SK-N-SH (cell line): Measurements from ENCODE around the gene ATXN2. TPM values are rescaled to one million over a fixed set of nuclear protein-coding genes. Genes with fewer than 3 reads are reported as not detected.
A peak's percentile ranks its signal among the peaks of the same experiment; 100 is the strongest.

Source experiments
- CTCF ChIA-PET: fragments of 300-600, 350-600 bp; formaldehyde crosslinking; extraction: SDS; loops from one replicate; lab custom pipeline; 2021; lab: Yijun Ruan, JAX
- POLR2A ChIA-PET: fragments of 350-600 bp; sonication (Branson Sonifier 250); formaldehyde crosslinking; extraction: SDS; loops from one replicate; lab custom pipeline; 2020; ENCODE audit warnings: antibody characterized with exemption, inconsistent platforms; lab: Yijun Ruan, JAX
- DNase-seq: peaks from one replicate; pipeline ENCODE4 v3.0.0; 2012
- H2AFZ ChIP-seq: fragments of 200-600 bp; sonication (generic); 2 replicates; pipeline ENCODE4 v1.8.1; 2016; ENCODE audit warnings: antibody characterized with exemption, mild to moderate bottlenecking, low read depth
- H3F3A ChIP-seq: fragments of 200-600 bp; sonication (generic); replicated peaks from 2 replicates; pipeline ENCODE3; 2016; ENCODE audit warnings: antibody characterized with exemption, mild to moderate bottlenecking; ENCODE audit not compliant: insufficient read depth
- H3K27ac ChIP-seq, 2 experiments: fragments of 200-500 bp in 1 of 2; fragments of 200-600 bp in 1 of 2; sonication (Bioruptor generic) in 1 of 2; sonication (generic), shearing (Covaris generic) in 1 of 2; 2 replicates each; pipeline versions ENCODE4 v1.5.1 to v1.6.1; 2014 to 2016; ENCODE audit warnings: low read depth in 2 of 2, inconsistent platforms in 1 of 2, low read length in 1 of 2, mild to moderate bottlenecking in 1 of 2, mixed read lengths in 1 of 2
- H3K27me3 ChIP-seq: fragments of 200-600 bp; sonication (generic), shearing (Covaris generic); 2 replicates; pipeline ENCODE4 v1.6.1; 2016; ENCODE audit warnings: mixed run types; ENCODE audit not compliant: insufficient read depth
- H3K36me3 ChIP-seq, 2 experiments: fragments of 200-500 bp in 1 of 2; fragments of 200-600 bp in 1 of 2; sonication (Bioruptor generic) in 1 of 2; sonication (generic) in 1 of 2; replicated peaks in 1 of 2; 2 replicates each; pipeline versions ENCODE3 to v1.5.1; 2014 to 2016; ENCODE audit warnings: low read length in 1 of 2, mild to moderate bottlenecking in 1 of 2; ENCODE audit not compliant: insufficient read depth in 2 of 2, control insufficient read depth in 1 of 2
- H3K4me1 ChIP-seq, 2 experiments: fragments of 200-500 bp in 1 of 2; fragments of 200-600 bp in 1 of 2; sonication (Bioruptor generic) in 1 of 2; sonication (generic), shearing (Covaris generic) in 1 of 2; 2 replicates each; pipeline versions ENCODE4 v1.5.1 to v1.6.1; 2014 to 2016; ENCODE audit warnings: low read depth in 1 of 2, low read length in 1 of 2, mixed run types in 1 of 2; ENCODE audit not compliant: insufficient read depth in 2 of 2, control insufficient read depth in 1 of 2
- H3K4me2 ChIP-seq: fragments of 200-600 bp; sonication (generic), shearing (Covaris generic); 2 replicates; pipeline ENCODE4 v1.6.1; 2017; ENCODE audit warnings: mixed run types
- H3K4me3 ChIP-seq, 2 experiments: fragments of 200-500 bp in 1 of 2; fragments of 200-600 bp in 1 of 2; sonication (Bioruptor generic) in 1 of 2; sonication (generic), shearing (Covaris generic) in 1 of 2; 2 replicates each; pipeline versions ENCODE4 v1.5.1 to v1.8.1; 2014 to 2016; ENCODE audit warnings: low read depth in 2 of 2, inconsistent platforms in 1 of 2, low read length in 1 of 2, mild to moderate bottlenecking in 1 of 2, mixed read lengths in 1 of 2, moderate library complexity in 1 of 2
- H3K79me2 ChIP-seq: fragments of 200-600 bp; sonication (generic); 2 replicates; pipeline ENCODE4 v1.8.1; 2017; ENCODE audit warnings: mild to moderate bottlenecking; ENCODE audit not compliant: insufficient read depth
- H3K9ac ChIP-seq: fragments of 200-600 bp; sonication (generic); 2 replicates; pipeline ENCODE4 v1.6.1; 2017; ENCODE audit warnings: mixed run types
- H3K9me2 ChIP-seq: fragments of 200-600 bp; sonication (generic); 2 replicates; pipeline ENCODE4 v1.6.1; 2017; ENCODE audit warnings: mixed run types
- H3K9me3 ChIP-seq: fragments of 200-600 bp; sonication (generic); 2 replicates; pipeline ENCODE4 v1.6.1; 2017; ENCODE audit warnings: mixed run types, mild to moderate bottlenecking, moderate library complexity
- H4K20me1 ChIP-seq: fragments of 200-600 bp; sonication (generic); 2 replicates; pipeline ENCODE4 v1.6.1; 2017; ENCODE audit warnings: mild to moderate bottlenecking, mixed run types; ENCODE audit not compliant: insufficient read depth
- ELF1 ChIP-seq: IDR thresholded peaks from 2 replicates; pipeline ENCODE4 v1.4.0; 2012
- EP300 ChIP-seq, 2 experiments: IDR thresholded peaks; 2 replicates each; pipeline versions ENCODE4 v1.4.0 to v1.6.1; 2012; ENCODE audit warnings: borderline replicate concordance in 1 of 2, low read depth in 1 of 2, low read length in 1 of 2
- FOXJ3 ChIP-seq: sonication (generic); formaldehyde crosslinking; IDR thresholded peaks from 2 replicates; pipeline ENCODE4 v1.5.1; 2020; ENCODE audit warnings: mild to moderate bottlenecking, missing genetic modification reagents
- FOXM1 ChIP-seq: IDR thresholded peaks from 2 replicates; pipeline ENCODE4 v1.4.0; 2012; ENCODE audit warnings: low read depth, mild to moderate bottlenecking
- MEF2A ChIP-seq: IDR thresholded peaks from 2 replicates; pipeline ENCODE4 v1.4.0; 2012; ENCODE audit warnings: low read depth, borderline replicate concordance
- MXI1 ChIP-seq: IDR thresholded peaks from 2 replicates; pipeline ENCODE4 v1.6.1; 2012; ENCODE audit warnings: mild to moderate bottlenecking, low read depth, low read length, improper control_type of control experiment
- NFIC ChIP-seq: IDR thresholded peaks from 2 replicates; pipeline ENCODE4 v1.4.0; 2012; ENCODE audit warnings: borderline replicate concordance
- POLR2AphosphoS5 ChIP-seq: IDR thresholded peaks from 2 replicates; pipeline ENCODE4 v1.6.1; 2012; ENCODE audit warnings: low read depth, low read length
- RAD21 ChIP-seq: IDR thresholded peaks from 2 replicates; pipeline ENCODE4 v1.6.1; 2012; ENCODE audit warnings: mild to moderate bottlenecking, low read length
- RFX5 ChIP-seq: IDR thresholded peaks from 2 replicates; pipeline ENCODE4 v1.6.1; 2012; ENCODE audit warnings: mild to moderate bottlenecking, improper control_type of control experiment, low read length
- SIN3A ChIP-seq: IDR thresholded peaks from 2 replicates; pipeline ENCODE4 v1.6.1; 2012; ENCODE audit warnings: low read depth, mild to moderate bottlenecking, low read length, moderate library complexity, borderline replicate concordance
- SMC3 ChIP-seq: IDR thresholded peaks from 2 replicates; pipeline ENCODE4 v1.6.1; 2012; ENCODE audit warnings: low read depth, low read length, improper control_type of control experiment
- USF2 ChIP-seq: fragments of 150-350 bp; IDR thresholded peaks from 2 replicates; pipeline ENCODE4 v1.6.1; 2017; ENCODE audit warnings: antibody characterized with exemption, low read length, low read depth, borderline replicate concordance
- WGBS: methylation state at CpG from one replicate; pipeline ENCODE4 v1.1.6; 2017; ENCODE audit warnings: low lambda C conversion rate; 5-methylcytosine and 5-hydroxymethylcytosine counted together
- polyA plus RNA-seq, 3 experiments: library from polyadenylated mRNA; depleted of rRNA; stranded (reverse); fragments of >200 nt; gene quantifications; 2 replicates each; pipeline ENCODE4 v1.2.3, GENCODE V29; 2012
- TF ChIP-seq, protein P1 (sequence below): IDR thresholded peaks from 2 replicates; pipeline ENCODE4 v1.4.0; 2012; ENCODE audit warnings: low read depth, borderline replicate concordance
- TF ChIP-seq, protein P2 (sequence below): IDR thresholded peaks from 2 replicates; pipeline ENCODE4 v1.4.0; 2012; ENCODE audit warnings: low read depth
- TF ChIP-seq, protein P3 (sequence below): fragments of 200-600 bp; sonication (generic); IDR thresholded peaks from 2 replicates; pipeline ENCODE4 v1.6.1; 2017; ENCODE audit warnings: antibody characterized with exemption, mild to moderate bottlenecking, moderate library complexity
- TF ChIP-seq, protein P4 (sequence below): IDR thresholded peaks from 2 replicates; pipeline ENCODE4 v1.6.1; 2012; ENCODE audit warnings: mild to moderate bottlenecking, low read depth, low read length, moderate library complexity

ATXN2 gene
- polyA plus RNA-seq, 1 of the 3 experiments (the other 2 are of a cell fraction): 35.7 TPM

- TF ChIP-seq, protein P1, sequence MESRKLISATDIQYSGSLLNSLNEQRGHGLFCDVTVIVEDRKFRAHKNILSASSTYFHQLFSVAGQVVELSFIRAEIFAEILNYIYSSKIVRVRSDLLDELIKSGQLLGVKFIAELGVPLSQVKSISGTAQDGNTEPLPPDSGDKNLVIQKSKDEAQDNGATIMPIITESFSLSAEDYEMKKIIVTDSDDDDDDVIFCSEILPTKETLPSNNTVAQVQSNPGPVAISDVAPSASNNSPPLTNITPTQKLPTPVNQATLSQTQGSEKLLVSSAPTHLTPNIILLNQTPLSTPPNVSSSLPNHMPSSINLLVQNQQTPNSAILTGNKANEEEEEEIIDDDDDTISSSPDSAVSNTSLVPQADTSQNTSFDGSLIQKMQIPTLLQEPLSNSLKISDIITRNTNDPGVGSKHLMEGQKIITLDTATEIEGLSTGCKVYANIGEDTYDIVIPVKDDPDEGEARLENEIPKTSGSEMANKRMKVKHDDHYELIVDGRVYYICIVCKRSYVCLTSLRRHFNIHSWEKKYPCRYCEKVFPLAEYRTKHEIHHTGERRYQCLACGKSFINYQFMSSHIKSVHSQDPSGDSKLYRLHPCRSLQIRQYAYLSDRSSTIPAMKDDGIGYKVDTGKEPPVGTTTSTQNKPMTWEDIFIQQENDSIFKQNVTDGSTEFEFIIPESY: no peak
- TF ChIP-seq MXI1 (0 out of 2 replicates have a peak, but pooled peaks have one; percentile 29), FOXJ3 (CRISPR knock-in tag) (no peak), SMC3 (no peak), RFX5 (no peak), USF2 (no peak), POLR2AphosphoS5 (no peak), MEF2A (no peak), EP300 (IDR thresholded peaks at IDR 0.05; ENCODE audit: borderline replicate concordance in 1 of 2, low read depth in 1 of 2, low read length in 1 of 2) (no peak)
- TF ChIP-seq, protein P2, sequence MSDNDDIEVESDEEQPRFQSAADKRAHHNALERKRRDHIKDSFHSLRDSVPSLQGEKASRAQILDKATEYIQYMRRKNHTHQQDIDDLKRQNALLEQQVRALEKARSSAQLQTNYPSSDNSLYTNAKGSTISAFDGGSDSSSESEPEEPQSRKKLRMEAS: no peak
- TF ChIP-seq, protein P3, sequence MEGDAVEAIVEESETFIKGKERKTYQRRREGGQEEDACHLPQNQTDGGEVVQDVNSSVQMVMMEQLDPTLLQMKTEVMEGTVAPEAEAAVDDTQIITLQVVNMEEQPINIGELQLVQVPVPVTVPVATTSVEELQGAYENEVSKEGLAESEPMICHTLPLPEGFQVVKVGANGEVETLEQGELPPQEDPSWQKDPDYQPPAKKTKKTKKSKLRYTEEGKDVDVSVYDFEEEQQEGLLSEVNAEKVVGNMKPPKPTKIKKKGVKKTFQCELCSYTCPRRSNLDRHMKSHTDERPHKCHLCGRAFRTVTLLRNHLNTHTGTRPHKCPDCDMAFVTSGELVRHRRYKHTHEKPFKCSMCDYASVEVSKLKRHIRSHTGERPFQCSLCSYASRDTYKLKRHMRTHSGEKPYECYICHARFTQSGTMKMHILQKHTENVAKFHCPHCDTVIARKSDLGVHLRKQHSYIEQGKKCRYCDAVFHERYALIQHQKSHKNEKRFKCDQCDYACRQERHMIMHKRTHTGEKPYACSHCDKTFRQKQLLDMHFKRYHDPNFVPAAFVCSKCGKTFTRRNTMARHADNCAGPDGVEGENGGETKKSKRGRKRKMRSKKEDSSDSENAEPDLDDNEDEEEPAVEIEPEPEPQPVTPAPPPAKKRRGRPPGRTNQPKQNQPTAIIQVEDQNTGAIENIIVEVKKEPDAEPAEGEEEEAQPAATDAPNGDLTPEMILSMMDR: no peak
- TF ChIP-seq, all 33 proteins: peak for 5
Observed at GRCh38 chr12:111445726-111446581, 153.2 kb downstream of the ATXN2 start (continued).

DNA sequence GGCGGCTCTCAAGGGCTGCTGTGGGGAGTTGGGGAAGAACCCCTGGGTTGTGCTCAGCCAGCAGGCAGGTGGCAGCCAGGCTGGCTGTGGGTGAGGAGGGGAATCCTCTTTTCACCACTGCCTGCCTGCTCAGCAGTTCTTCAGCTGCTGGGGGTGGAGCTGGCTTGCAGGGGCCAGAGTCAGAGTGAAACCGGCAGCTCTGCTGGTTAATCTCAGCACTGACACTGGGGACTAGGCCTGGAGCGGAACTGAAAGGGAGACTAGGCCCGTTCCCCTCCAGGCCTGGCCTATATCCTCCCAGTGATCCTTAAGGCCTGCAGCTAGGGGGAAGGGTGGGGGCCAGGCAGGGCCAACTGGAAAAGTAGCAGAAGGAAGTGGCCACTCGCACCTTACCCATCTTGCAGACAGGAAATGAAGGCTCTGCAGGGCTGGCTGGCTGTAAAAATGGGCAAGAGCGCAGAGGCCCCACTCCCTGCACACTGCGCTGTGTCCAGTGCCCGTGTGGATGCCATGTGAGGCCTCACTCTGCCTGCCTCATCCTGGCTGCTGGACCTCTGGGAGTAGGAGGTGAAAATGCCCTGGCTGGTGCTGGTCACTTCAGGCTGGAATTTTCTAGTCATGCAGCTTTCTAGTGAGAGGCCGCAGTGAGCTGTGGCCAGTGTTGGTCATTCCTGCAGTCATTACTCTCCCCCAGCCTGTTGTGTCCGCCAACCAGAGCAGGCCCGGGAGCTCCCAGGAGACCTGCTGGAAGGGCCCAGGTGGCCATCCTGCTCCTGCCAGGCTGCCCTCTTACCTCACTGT is 154.0 kb downstream of the ATXN2 start:
- peak overlapping the region; percentile 8; the same call in 1 of the 2 replicates for H3K4me2 ChIP-seq
- H3K9me3 ChIP-seq: no peaks in the 10 kb centered on the region
- H4K20me1 ChIP-seq: peaks cover 72% of the 10 kb centered on the region
- H3K79me2 ChIP-seq: peaks cover 63% of the 10 kb centered on the region
- peak overlapping the region; percentile 34 to 85; a peak in 3 of 4 replicates for H3K27ac ChIP-seq
- H3K4me1 ChIP-seq: peaks cover 29 to 48% of the 10 kb centered on the region in 2 experiments; a peak in 2 of 4 replicates
- H3K9ac ChIP-seq: no peak overlapping the region
- no peaks in the 10 kb centered on the region for H3K9me2 ChIP-seq
- no peak for DNase-seq
- no peaks in the 10 kb centered on the region for H3K27me3 ChIP-seq
- H2AFZ ChIP-seq: no peak overlapping the region
- peaks cover 69% of the 10 kb centered on the region for H3F3A ChIP-seq
- ChIA-PET POLR2A (interaction anchor here (1.2 kb wide), 1 partner anchor 16 kb away, joined by 3 read pairs; no protein-coding TSS in a partner anchor), CTCF (interaction anchor here (0.8 to 28.3 kb wide), 5 partner anchors 10 to 44 kb away, joined by 3 to 618 read pairs (median 3); partner anchors contain the start of gene SH2B3)
- H3K36me3 ChIP-seq: peaks cover 24 to 58% of the 10 kb centered on the region in 2 experiments
- WGBS: 88% methylated on average over 5 of the region's 11 CpGs
- no peak overlapping the region for H3K4me3 ChIP-seq
- TF ChIP-seq RAD21 (no peak), SIN3A (no peak), NFIC (no peak), ELF1 (no peak), RFX5 (no peak), FOXM1 (no peak)
- TF ChIP-seq, protein P4, sequence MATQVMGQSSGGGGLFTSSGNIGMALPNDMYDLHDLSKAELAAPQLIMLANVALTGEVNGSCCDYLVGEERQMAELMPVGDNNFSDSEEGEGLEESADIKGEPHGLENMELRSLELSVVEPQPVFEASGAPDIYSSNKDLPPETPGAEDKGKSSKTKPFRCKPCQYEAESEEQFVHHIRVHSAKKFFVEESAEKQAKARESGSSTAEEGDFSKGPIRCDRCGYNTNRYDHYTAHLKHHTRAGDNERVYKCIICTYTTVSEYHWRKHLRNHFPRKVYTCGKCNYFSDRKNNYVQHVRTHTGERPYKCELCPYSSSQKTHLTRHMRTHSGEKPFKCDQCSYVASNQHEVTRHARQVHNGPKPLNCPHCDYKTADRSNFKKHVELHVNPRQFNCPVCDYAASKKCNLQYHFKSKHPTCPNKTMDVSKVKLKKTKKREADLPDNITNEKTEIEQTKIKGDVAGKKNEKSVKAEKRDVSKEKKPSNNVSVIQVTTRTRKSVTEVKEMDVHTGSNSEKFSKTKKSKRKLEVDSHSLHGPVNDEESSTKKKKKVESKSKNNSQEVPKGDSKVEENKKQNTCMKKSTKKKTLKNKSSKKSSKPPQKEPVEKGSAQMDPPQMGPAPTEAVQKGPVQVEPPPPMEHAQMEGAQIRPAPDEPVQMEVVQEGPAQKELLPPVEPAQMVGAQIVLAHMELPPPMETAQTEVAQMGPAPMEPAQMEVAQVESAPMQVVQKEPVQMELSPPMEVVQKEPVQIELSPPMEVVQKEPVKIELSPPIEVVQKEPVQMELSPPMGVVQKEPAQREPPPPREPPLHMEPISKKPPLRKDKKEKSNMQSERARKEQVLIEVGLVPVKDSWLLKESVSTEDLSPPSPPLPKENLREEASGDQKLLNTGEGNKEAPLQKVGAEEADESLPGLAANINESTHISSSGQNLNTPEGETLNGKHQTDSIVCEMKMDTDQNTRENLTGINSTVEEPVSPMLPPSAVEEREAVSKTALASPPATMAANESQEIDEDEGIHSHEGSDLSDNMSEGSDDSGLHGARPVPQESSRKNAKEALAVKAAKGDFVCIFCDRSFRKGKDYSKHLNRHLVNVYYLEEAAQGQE: no peak
- TF ChIP-seq, protein P2: no peak
